OCI-LY3 (cell line): Measurements from ENCODE around the gene MLC1.

Source experiments
- H2AFZ ChIP-seq: fragments of 200-600, 300-600 bp; shearing (Covaris generic); 2 replicates; pipeline ENCODE4 v1.6.0; 2014; ENCODE audit warnings: antibody characterized with exemption, low read depth, low read length
- H3K27ac ChIP-seq: fragments of 200-600, 300-600 bp; sonication (generic); 2 replicates; pipeline ENCODE4 v1.5.1; 2014; ENCODE audit warnings: mild to moderate bottlenecking, low read length, moderate library complexity, mixed read lengths
- H3K27me3 ChIP-seq: fragments of 200-600, 300-600 bp; sonication (generic); 2 replicates; pipeline ENCODE4 v1.6.1; 2014; ENCODE audit warnings: low read depth, low read length, mixed read lengths
- H3K36me3 ChIP-seq: fragments of 200-600, 300-600 bp; sonication (generic); replicated peaks from 2 replicates; pipeline ENCODE3; 2014; ENCODE audit warnings: low read depth, low read length, mixed read lengths
- H3K4me1 ChIP-seq: fragments of 300-600, 200-600 bp; sonication (generic); 2 replicates; pipeline ENCODE4 v1.6.1; 2014; ENCODE audit warnings: low read length, mixed read lengths
- H3K4me2 ChIP-seq: fragments of 200-600, 300-600 bp; sonication (generic); 2 replicates; pipeline ENCODE4 v1.6.1; 2014; ENCODE audit warnings: low read length, mixed read lengths
- H3K4me3 ChIP-seq: fragments of 300-600, 200-600 bp; sonication (generic); 2 replicates; pipeline ENCODE4 v1.5.1; 2014; ENCODE audit warnings: antibody characterized with exemption, mild to moderate bottlenecking, low read length, moderate library complexity
- H3K79me2 ChIP-seq: fragments of 300-600, 200-600 bp; shearing (Covaris generic); 2 replicates; pipeline ENCODE4 v1.6.1; 2014; ENCODE audit warnings: mild to moderate bottlenecking, low read length, mixed read lengths
- H3K9ac ChIP-seq: fragments of 300-600, 200-600 bp; shearing (Covaris generic); 2 replicates; pipeline ENCODE4 v1.6.0; 2014; ENCODE audit warnings: mild to moderate bottlenecking, low read length, moderate library complexity
- H3K9me3 ChIP-seq: fragments of 200-600, 300-600 bp; shearing (Covaris generic); 2 replicates; pipeline ENCODE4 v1.6.1; 2014; ENCODE audit warnings: low read length, mixed read lengths; ENCODE audit not compliant: insufficient read depth
- H4K20me1 ChIP-seq: fragments of 200-600, 300-600 bp; sonication (generic); 2 replicates; pipeline ENCODE4 v1.6.1; 2016; ENCODE audit warnings: low read length, mixed read lengths; ENCODE audit not compliant: insufficient read depth
- CTCF ChIP-seq: fragments of 200-600, 300-600 bp; sonication (generic); IDR thresholded peaks from 2 replicates; pipeline ENCODE4 v1.5.1; 2014; ENCODE audit warnings: antibody characterized with exemption, low read length, low read depth
- EZH2phosphoT487 ChIP-seq: fragments of 200-600 bp; shearing (Covaris generic); IDR thresholded peaks from 2 replicates; pipeline ENCODE4 v1.6.1; 2018; ENCODE audit warnings: antibody characterized with exemption, mixed run types, low read depth

The MLC1 gene

GRCh38 chr22:50057278-50058060, 27.8 kb downstream of the MLC1 start:
- H4K20me1 ChIP-seq = no peaks in the 10 kb centered on the region
- H3K4me2 ChIP-seq = no peak overlapping the region
- H3K27me3 ChIP-seq = no peaks in the 10 kb centered on the region
- TF ChIP-seq CTCF (no peak), EZH2phosphoT487 (no peak)
- H3K9me3 ChIP-seq = no peaks in the 10 kb centered on the region
- no peak overlapping the region for H3K27ac ChIP-seq
- H3K36me3 ChIP-seq = no peaks in the 10 kb centered on the region
- H2AFZ ChIP-seq = no peak overlapping the region
- H3K9ac ChIP-seq = no peak overlapping the region
- no peaks in the 10 kb centered on the region for H3K4me1 ChIP-seq
- no peak overlapping the region for H3K4me3 ChIP-seq
- no peaks in the 10 kb centered on the region for H3K79me2 ChIP-seq

GRCh38 chr22:50056214-50056972, 28.8 kb downstream of the MLC1 start:
- TF ChIP-seq CTCF (no peak), EZH2phosphoT487 (no peak)
- Histone ChIP-seq H3K36me3 (no peaks in the 10 kb centered on the region), H3K4me3 (no peak overlapping the region), H3K9ac (no peak overlapping the region), H3K79me2 (no peaks in the 10 kb centered on the region), H3K9me3 (no peaks in the 10 kb centered on the region), H3K27me3 (no peaks in the 10 kb centered on the region), H3K4me1 (no peaks in the 10 kb centered on the region), H3K4me2 (no peak overlapping the region), H2AFZ (no peak overlapping the region), H3K27ac (no peak overlapping the region), H4K20me1 (no peaks in the 10 kb centered on the region)

- no peak for TF ChIP-seq EZH2phosphoT487
- TF ChIP-seq CTCF = no peak
- no peaks in the 10 kb centered on the region for H3K4me1 ChIP-seq
- no peak overlapping the region for H3K27ac ChIP-seq
- no peak overlapping the region for H3K4me3 ChIP-seq
- H3K36me3 ChIP-seq = no peaks in the 10 kb centered on the region
- no peak overlapping the region for H2AFZ ChIP-seq
- H3K4me2 ChIP-seq = no peak overlapping the region
- H3K79me2 ChIP-seq = no peaks in the 10 kb centered on the region
- no peaks in the 10 kb centered on the region for H3K9me3 ChIP-seq
- no peaks in the 10 kb centered on the region for H4K20me1 ChIP-seq
- H3K27me3 ChIP-seq = no peaks in the 10 kb centered on the region
- H3K9ac ChIP-seq = no peak overlapping the region
Observed at GRCh38 chr22:50053861-50054260, 31.4 kb downstream of the MLC1 start.

GRCh38 chr22:50051930-50052329, 33.3 kb downstream of the MLC1 start:
- no peaks in the 10 kb centered on the region for H3K27me3 ChIP-seq

More at GRCh38 chr22:50051930-50052329, 33.3 kb downstream of the MLC1 start:
- no peaks in the 10 kb centered on the region for H3K79me2 ChIP-seq
- no peaks in the 10 kb centered on the region for H3K9me3 ChIP-seq
- H4K20me1 ChIP-seq = no peaks in the 10 kb centered on the region
- H2AFZ ChIP-seq = no peak overlapping the region
- H3K4me1 ChIP-seq = no peaks in the 10 kb centered on the region
- no peak overlapping the region for H3K27ac ChIP-seq
- H3K36me3 ChIP-seq = no peaks in the 10 kb centered on the region
- H3K4me3 ChIP-seq = no peak overlapping the region
- TF ChIP-seq CTCF (no peak), EZH2phosphoT487 (no peak)
- no peak overlapping the region for H3K9ac ChIP-seq
- no peak overlapping the region for H3K4me2 ChIP-seq
